ENCODE data around the gene CMIP. TPM values are rescaled to one million over a fixed set of nuclear protein-coding genes. Genes with fewer than 3 reads are reported as not detected.

CMIP gene
- total RNA-seq, 1 donor from 2014 or later: 10.5 TPM

DNA sequence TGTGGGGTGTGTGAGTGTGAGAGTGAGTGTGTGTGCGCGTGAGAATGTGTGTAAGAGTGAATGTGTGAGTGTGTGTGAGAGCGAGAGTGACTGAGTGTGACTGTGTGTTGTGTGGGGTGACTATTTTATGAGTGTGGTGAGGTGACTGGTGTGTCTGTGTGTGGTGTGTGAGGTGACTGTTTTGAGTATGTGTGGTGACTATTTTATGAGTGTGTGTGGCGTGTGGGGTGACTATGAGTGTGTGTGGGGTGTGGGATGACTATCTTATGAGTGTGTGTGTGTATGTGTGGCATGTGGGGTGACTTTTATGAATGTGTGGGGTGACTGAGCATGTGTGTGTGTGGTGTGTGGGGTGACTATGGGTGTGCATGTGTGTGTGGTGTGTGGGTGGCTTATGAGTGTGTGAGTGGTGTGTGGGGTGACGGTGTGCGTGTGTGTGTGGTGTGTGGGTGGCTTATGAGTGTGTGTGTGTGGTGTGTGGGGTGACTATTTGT, 181.6 kb downstream of the CMIP start:
- intact Hi-C loops (cut with DNase I): no loop called here

DNA sequence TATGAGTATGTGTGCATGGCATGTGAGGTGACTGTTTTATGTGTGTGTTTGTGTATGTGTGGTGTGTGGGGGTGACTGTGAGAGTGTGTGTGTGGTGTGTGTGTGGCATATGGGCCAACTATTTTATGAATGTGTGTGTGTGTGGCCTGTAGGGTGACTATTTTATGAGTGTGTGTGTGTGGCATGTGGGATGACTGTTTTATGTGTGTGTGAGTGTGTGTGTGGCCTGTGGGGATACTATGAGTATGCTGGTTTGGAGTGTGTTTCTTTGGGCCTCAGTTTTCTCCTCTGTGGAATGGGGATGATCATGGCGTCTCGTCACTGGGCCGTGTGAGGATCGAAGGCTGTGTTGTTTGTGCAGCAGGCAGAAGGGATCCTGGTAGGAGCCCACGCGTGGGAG, 182.4 kb downstream of the CMIP start:
- ATAC-seq (no peak), DNase-seq (ENCODE audit: missing footprints) (no peak)
- intact Hi-C loops (cut with DNase I): no loop called here

More for the DNA sequence above, 181.6 kb downstream of the CMIP start:
- DNase-seq (ENCODE audit: missing footprints) (no peak), ATAC-seq (no peak)

DNA sequence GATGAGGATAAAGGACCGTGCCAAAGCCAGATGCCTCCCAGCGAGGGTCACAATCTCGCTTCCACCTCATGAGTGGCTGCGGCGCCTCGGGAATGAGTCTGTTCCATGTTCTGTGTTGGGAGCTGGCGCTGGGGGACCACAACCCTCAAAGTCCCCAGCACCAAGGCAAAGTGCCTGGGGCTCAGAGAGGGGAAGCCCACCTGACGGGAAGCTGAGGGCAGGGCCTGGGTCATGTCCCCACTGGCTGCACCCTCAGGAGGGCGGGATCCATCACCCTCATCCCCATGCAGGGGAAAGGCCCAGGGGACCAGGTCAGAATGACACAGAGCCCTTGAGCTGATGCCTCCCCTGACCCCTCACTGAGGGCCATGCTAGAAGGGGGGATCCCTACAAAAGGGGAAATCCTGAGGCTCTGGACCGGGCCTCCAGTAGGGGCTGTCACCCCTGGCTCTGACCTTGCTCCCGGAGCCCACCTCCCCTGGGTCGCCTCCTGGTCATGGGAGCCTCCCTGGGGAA, 183.2 kb downstream of the CMIP start:
- ATAC-seq (no peak), DNase-seq (ENCODE audit: missing footprints) (no peak)
- intact Hi-C loops (cut with DNase I): no loop called here

DNA sequence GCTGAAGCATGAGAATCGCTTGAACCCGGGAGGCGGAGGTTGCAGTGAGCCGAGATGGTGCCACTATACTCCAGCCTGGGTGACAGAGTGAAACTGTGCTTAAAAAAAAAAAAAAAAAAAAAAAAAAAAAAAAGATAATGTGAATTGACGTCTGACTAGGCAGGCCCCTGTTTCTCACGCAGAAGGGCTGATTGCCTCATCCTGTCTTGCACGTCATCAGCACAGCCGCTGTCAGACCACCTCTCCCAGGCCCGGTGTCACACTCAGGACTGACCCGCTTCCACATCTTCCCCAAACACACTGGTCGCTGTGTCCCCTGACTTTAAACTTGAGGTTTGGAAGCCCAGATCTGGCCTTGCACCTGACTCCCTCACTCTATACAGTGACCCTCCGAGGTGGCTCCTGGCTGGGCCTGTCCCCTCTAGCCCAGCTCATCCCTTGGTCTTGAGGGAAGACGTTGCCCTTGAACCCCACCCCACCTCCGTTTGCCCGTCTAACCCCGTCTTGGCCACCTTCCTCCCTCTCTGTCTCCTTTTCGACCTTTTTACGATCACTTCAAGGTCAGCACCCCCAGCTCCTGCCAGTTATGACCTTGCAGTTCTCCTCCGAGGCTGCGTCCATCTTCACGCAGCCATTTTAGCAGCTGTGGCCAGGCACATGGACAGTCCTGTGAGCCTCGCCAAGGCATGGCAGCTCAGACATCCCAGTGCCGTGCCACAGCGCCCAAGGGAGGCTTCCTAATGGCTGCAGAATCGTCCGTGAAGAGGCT, 184.6 kb downstream of the CMIP start:
- ATAC-seq (no peak), DNase-seq (ENCODE audit: missing footprints) (no peak)
- intact Hi-C loops (cut with DNase I): no loop called here

DNA sequence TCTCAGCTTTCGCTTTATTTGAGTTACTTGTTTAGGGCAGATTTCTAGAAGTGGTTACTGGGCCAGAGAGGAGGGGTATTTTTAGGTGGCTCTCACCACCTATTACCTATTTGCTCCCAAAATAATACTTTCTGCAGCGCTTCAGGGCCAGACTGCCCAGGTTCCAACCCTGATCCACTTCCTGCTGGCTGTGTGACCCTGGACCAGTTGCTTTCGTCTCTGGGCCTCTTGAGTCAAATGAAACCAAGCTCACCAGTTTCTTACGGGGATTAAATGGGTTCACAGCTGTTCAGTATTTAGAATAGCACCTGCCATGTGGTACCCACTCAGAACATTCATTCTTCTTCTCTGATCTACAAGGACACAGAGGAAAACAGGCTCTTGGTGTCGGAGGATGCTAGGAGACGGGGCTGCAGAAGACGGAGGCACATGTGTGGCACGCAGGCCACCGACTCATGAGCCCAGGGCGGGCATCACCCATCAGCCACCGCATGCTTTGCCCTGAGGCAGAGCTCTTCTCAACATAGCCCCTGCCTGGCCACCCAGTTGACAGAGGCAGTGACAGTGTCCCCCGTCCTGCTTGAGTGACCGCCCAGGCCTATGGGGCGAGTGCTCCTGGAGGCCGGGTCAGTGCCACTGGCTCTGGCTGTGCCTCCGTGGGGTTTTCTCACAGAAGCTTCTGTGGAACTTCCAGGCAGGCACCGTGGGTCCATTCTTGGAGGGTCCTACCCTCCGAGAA, 185.5 kb downstream of the CMIP start:
- ATAC-seq (no peak), DNase-seq (ENCODE audit: missing footprints) (no peak)
- intact Hi-C loops (cut with DNase I): no loop called here

DNA sequence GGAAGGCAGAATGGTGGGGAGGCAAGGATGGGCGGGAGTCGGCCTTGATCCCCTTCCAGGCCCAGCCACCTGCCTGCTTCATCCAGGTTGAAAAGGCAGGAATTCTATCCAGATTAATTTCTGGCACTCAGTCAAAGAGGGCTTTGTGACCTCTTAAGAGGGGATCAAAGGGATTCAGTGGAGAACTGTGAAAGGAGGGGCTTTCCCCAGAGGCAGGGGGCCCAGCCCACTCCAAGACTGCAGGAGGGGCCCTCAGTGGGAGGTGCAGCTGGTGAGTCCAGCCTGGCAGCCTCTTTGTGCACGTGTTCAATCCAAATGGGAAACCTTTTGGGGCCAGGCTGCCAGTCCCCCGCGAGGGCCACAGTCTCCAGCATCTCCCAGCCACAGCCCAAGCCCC, 186.0 kb downstream of the CMIP start:
- intact Hi-C loops (cut with DNase I): no loop called here
- no peak for ATAC-seq
- no peak for DNase-seq (ENCODE audit: missing footprints)

DNA sequence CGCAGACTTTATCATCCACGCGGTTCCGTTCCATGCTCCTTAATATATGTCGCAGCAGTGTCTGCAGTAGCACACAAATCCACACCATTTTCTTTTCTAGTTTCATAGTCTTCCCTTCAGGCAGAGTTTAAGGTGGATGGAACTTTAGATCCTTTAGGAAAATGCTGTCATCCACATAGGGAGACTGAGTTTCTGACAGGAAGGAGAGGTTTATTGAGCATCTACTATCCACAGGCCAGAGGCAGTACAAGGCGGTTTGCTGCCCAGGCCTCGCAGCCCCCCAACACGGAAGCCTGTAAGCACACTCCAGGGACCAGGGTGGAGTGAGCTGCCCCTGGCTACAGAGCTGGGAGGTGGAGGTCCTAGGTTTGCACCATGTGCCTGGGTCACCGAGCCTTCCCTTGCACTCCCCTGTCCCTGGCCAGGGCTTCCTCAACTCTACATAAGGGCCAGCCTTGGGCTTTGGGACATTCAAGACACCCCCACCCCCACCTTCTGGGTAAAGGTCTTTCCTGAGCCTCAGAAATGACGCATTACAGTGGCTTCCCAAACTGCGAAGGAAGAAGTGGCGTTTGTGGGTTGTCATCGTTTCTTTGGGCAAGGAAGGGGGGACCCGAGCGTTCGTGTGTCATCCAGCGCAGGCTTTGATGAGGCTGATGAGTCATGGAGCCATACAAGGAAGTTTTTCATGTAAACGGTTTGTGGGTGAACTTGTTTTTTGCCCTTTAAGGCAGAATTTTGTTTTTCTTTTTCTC, 188.0 kb downstream of the CMIP start:
- intact Hi-C loops (cut with DNase I): no loop called here
- ATAC-seq: no peak
- no peak for DNase-seq (ENCODE audit: missing footprints)

DNA sequence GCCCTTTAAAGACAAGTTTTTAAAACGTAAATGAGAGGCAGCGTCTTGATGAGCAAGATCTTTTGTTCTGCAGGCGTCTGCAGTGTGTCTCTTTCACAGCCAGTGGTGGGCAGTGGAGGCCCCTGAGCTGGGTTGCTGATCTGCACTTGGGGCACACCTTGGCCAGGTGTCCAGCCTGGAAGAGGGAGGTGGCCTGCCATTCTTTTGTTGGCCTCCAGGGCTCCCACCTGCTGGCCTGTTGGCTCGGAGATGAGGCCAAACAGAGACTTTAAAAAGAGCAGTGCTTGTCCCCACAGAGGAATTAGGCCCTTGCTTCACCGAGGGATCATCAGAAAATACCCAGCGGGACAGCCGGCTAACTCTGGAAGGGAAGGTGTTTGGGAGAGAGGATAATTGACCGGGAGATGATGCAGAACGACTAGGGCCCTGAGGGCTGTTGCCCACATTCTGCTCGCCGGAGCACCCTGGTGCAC, 188.6 kb downstream of the CMIP start:
- ATAC-seq (no peak), DNase-seq (ENCODE audit: missing footprints) (no peak)

DNA sequence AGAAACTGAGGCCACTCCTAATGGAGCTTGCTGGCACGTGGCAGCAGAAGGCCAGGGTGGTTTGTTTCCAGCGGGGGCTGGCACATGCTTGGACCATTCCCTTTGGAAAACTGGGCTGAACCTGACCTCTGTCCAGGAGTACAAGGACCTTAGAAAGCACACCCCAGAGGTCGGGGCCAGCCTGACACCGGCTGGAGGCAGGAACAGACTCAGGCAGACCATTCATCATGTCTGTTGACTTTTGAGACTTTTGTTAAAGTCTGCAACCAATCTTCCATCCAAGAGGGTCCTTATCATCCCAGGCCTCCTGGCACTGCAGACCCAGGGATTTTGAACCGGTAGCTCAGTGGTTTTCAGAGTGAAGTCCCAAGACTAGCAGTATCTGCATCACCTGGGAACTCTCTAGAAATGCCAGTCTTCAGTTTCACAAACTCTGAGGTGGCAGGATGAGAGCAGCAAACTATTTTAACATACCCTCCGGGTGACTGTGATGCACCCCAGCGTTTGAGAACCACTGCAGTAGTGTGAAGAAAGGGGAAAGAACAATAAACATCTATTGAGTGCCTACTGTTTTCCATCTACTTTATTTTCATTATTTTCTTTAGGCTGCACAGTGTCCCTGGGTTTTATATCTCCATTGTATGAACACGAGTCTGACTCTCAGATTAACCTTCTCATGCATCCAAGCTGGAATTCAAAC, 189.2 kb downstream of the CMIP start:
- DNase-seq (ENCODE audit: missing footprints) (no peak), ATAC-seq (no peak)
- intact Hi-C loops (cut with DNase I): no loop called here

More for the DNA sequence above, 188.6 kb downstream of the CMIP start:
- intact Hi-C loops (cut with DNase I): no loop called here

DNA sequence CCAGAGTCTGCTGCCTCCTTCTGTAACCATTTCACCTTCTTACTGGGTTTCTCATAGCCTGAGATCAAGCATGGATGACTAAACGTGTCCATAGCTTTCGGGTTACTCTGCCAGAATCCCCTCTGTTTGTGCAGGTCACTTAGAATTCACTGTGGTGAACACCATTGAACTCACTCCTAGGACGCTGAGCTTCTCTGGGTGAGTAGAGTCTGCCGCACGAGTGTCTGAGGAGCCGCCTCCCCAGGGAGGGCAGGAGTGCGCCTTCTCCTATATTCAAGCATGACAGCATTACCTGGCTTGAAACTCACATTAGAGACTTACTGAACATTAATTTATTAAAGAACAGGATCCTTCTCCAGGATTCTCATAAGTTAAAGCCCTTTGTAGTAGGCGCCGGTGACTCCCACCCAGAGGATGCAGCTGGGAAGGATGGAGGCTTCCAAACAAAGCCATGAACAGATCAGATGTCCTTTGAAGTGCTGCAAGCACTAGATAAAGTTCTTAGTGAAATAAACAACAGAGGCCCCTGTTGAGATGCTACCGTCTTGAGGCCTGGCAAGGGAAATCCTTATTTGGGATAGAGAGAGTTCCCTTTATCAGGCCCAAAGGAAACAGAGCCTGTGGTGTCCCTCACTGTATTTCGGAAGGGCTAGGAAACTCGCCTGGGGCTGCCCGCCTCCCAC, 189.9 kb downstream of the CMIP start:
- DNase-seq (ENCODE audit: missing footprints): no peak
- no peak for ATAC-seq
- intact Hi-C loops (cut with DNase I): no loop called here

DNA sequence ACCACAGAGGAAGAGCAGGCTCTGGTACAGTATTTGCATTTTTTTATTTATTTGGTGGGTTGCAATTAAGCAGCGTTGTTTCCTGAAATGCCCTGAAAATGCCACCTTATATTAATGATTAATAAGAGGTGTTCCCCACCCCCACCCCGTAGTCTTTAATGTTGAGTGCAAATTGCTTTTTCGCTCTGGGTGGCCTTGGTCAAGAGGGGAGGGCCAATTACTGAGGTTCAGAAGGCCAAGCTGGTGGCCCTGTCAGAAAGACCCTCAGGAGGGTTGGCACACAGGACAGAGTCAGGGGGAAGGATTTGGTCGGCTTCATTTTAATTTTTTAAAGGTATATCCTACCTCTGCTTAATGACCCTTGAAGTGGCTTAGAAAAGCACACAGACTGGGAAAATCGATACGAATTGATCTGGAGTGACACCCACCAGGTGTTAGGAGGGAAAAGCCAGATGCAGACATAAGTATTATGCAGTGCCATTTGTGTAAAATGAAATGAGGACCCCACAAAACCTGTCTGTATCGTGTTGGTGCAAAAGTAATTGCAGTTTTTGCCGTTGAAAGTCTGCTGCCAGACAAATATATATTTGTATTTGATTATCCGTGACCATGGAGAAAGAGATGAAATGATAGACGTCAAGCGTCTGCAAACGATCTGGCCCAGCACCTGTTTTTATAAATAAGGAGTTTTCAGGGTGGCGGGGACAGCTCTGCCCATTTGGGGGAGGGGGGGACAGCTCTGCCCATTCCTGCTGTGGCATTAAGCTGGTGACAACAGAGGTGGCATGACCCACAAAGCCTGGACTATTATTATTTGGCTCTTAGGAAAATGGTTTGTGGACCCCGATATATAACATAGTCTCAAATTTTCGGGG, 190.7 kb downstream of the CMIP start:
- no peak for ATAC-seq
- intact Hi-C loops (cut with DNase I): no loop called here
- DNase-seq (ENCODE audit: missing footprints): no peak

DNA sequence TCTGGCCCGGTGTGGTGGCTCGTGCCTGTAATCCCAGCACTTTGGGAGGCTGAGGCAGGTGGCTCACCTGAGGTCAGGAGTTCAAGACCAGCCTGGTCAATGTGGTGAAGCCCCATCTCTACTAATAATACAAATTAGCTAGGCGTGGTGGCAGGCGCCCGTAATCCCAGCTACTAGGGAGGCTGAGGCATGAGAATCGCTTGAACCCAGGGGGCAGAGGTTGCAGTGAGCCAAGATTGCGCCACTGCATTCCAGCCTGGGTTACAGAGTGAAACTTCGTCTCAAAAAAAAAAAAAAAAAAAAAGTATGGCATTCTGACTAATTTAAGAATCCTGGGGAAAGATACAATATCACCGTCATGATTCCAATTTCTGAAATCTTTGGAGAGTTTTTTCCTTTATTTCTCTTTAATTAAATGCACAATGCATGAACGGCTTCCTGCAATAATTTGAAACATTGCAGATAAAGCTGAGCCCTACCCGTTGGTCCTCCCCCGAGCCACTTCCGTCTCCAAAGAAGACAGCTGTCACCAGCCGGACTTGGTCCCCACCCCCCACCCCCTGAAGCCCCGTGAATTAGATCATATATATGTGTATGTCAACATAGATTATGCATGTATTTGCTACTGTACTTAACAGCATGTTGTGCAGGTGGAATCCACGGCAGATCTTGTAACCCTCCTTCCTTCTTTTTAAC, 191.8 kb downstream of the CMIP start:
- DNase-seq (ENCODE audit: missing footprints) (no peak), ATAC-seq (no peak)
- intact Hi-C loops (cut with DNase I): no loop called here

DNA sequence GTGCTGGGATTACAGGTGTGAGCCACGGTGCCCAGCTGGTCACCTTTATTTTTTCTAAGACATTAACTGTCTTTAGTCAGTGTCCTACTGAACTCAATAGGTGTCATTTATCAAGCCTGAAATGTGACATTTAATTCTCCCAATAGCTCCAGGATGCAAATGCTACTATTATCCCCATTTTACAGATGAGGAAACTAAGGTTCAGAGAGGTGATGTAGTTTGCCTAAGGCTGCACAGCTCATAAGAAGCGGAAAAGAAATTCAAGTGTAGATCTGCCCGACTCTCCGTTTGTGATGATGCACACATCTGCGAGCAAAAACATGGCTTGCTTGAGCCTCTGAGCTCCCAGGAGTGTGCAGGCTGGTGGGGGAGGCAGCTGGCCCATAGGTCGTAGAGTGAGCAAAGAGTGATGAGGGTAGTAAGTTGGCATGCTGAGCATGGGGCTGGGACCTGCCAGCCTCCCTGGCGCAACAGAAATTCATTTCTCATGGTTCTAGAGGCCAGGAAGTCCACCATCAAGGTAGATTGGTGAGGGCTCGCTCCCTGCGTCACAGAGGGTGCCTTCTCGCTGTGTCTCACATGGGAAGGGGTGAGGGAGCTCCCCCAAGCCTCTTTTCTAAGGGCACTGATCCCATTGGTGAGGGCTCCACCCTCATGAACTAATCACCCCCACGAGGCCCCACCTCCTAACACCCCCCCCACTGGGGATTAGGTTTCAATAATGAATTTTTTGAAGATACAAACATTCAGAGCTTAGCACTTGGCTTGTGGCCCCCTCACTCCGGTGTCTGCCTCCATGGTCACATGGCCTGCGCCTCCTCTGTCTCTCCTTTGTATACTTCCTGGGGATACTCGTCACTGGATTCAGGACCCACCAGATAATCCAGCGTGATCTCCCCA, 193.0 kb downstream of the CMIP start:
- DNase-seq (ENCODE audit: missing footprints) (no peak), ATAC-seq (no peak)
- intact Hi-C loops (cut with DNase I): no loop called here

DNA sequence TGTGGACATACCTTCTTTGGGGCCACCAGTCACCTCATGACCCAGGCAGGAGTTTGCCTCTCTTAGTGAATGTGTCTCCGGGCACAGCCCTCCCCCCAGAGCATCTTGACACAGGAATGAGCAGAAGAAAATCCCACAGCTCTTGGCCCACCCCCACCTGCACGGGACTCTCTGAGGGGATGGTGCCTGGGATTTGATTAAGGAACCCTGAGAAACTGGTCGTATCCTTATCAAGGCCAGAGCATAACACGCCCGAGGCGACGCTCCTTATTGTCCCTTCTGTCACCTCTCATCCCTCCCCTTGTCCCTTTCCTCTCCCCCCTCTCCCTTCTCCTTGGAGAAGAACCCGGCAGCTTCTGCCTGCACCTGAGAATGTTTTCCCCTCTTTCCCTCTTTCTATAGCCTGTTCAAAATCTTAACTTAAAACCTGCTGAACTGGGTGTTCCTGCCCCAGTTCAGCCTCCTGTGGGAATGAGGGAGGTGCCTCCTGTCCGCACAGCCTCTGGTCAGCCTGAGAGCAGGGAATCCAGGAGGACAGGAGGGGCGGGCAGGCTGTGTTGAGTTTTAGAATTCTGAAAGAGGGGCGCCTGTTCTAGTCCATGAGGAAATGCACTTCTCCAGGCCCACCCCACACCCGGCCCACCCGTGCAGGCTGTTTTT, 193.8 kb downstream of the CMIP start:
- ATAC-seq (no peak), DNase-seq (ENCODE audit: missing footprints) (no peak)
- intact Hi-C loops (cut with DNase I): no loop called here

DNA sequence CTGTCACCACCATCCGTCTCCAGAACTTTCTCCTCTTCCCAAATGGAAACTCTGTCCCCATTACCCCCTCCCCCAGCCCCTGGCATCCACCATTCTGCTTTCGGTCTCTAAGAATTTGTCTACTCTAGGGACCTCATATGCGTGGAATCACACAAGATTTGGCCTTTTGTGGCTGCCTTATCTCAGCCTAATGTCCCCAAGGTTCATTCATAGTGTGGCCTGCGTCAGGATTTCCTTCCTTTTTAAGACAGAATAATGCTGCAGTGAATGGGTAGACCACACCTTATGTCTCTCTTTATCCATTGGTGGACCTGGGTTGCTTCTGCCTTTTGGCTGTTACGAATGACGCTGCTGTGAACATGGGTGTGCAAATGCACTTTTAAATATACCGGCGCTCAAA, 194.7 kb downstream of the CMIP start:
- ATAC-seq (no peak), DNase-seq (ENCODE audit: missing footprints) (no peak)
- intact Hi-C loops (cut with DNase I): no loop called here

All from Right ventricle myocardium inferior (tissue), 1 donor.